Measurements from ENCODE around the gene EGR2. TPM values are rescaled to one million over a fixed set of nuclear protein-coding genes. Genes with fewer than 3 reads are reported as not detected.

EGR2 gene
- total RNA-seq, 1 experiment from 2014 or later = 2.6 TPM

GRCh38 chr10:62765726-62766125 lies 50.4 kb downstream of the EGR2 start:
- H3K4ac ChIP-seq (ENCODE audit: low read depth, low read length) = no peak overlapping the region
- H4K8ac ChIP-seq (replicated peaks; ENCODE audit: insufficient read length, low read depth, low read length) = no peak overlapping the region
- no peak overlapping the region for H3K56ac ChIP-seq (ENCODE audit: insufficient read length, low read depth, low read length)
- no peak overlapping the region for H2AFZ ChIP-seq (ENCODE audit: low read length)
- no peaks in the 10 kb centered on the region for H3K23me2 ChIP-seq (ENCODE audit: insufficient read length, low read depth, low read length, poor library complexity, severe bottlenecking)
- H4K20me1 ChIP-seq (ENCODE audit: control insufficient read depth, insufficient read depth, insufficient read length) = no peaks in the 10 kb centered on the region
- Mint-ChIP-seq H3K4me1 (peaks cover 19 to 21% of the 10 kb centered on the region in 2 experiments), H3K9me3 (no peaks in the 10 kb centered on the region; a peak in 1 of 5 replicates), H3K36me3 (ENCODE audit: insufficient read depth in 1 of 3, low read depth in 3 of 3) (no peaks in the 10 kb centered on the region), H3K27me3 (ENCODE audit: low read depth) (no peaks in the 10 kb centered on the region), H3K27ac (no peak overlapping the region), H3K4me3 (no peak overlapping the region)
- no peak overlapping the region for H2AK5ac ChIP-seq (ENCODE audit: insufficient read length, low read length)
- no peak for TF ChIP-seq CTCF (conservative IDR thresholded peaks at IDR 0.05)
- H3K79me1 ChIP-seq (ENCODE audit: insufficient read depth, low read depth, low read length, poor library complexity, severe bottlenecking) = no peaks in the 10 kb centered on the region
- H4K91ac ChIP-seq (ENCODE audit: insufficient read length, low read depth, low read length) = no peak overlapping the region
- no peaks in the 10 kb centered on the region for H3K9me3 ChIP-seq (ENCODE audit: control insufficient read depth, low read depth, low read length)
- H3K14ac ChIP-seq (ENCODE audit: insufficient read depth, low read length) = no peak overlapping the region
- H3K23ac ChIP-seq (ENCODE audit: insufficient read length, low read depth, low read length) = no peak overlapping the region
- no peak overlapping the region for H3K9ac ChIP-seq (ENCODE audit: extremely low read depth, insufficient read length, low read length)
- no peak overlapping the region for H2BK5ac ChIP-seq (ENCODE audit: insufficient read length, low read length)
- no peak overlapping the region for H3K27ac ChIP-seq (ENCODE audit: insufficient read length, low read depth, low read length)
- H3K4me2 ChIP-seq (ENCODE audit: insufficient read depth, insufficient read length, low read length) = no peak overlapping the region
- no peak overlapping the region for H2BK120ac ChIP-seq (ENCODE audit: low read depth, low read length, poor library complexity, severe bottlenecking)
- H3K4me1 ChIP-seq (ENCODE audit: insufficient read depth, low read length) = no peaks in the 10 kb centered on the region; the same call in 1 of the 2 replicates
- WGBS (ENCODE audit: extremely low coverage, insufficient read length, low lambda C conversion rate) = no CpG with 5 or more reads among the region's 2 CpGs
- H2BK20ac ChIP-seq (ENCODE audit: low read depth, low read length, poor library complexity, severe bottlenecking) = no peak overlapping the region
- H2BK15ac ChIP-seq (ENCODE audit: low read depth, low read length) = 0 out of 2 replicates have a peak overlapping the region, but pooled peaks have one; percentile 15
- H3K27me3 ChIP-seq (ENCODE audit: insufficient read depth, low read length) = no peaks in the 10 kb centered on the region
- no peak overlapping the region for H3T11ph ChIP-seq (ENCODE audit: low read length)
- no peak overlapping the region for H4K5ac ChIP-seq (ENCODE audit: insufficient read length, low read depth, low read length)
- DNase-seq = no peak
- H3K79me2 ChIP-seq (ENCODE audit: insufficient read depth, low read length) = no peaks in the 10 kb centered on the region
- H2BK12ac ChIP-seq (ENCODE audit: insufficient read length, low read depth, low read length) = no peak overlapping the region
- no peak overlapping the region for H3K18ac ChIP-seq (ENCODE audit: insufficient read length, low read depth, low read length)

All from H9 (cell line).